Eye (tissue), 1 donor: ENCODE measurements around the gene SEMA7A.
"Not testable (repeated sequence)": the region's sequence is repeated elsewhere in the genome, so short reads cannot be mapped to it uniquely, and the experiment has no call there.

ENCODE experiments used
- DNase-seq: peaks from one replicate; pipeline ENCODE4 v3.0.0-alpha.2; 2015

The SEMA7A gene

DNA sequence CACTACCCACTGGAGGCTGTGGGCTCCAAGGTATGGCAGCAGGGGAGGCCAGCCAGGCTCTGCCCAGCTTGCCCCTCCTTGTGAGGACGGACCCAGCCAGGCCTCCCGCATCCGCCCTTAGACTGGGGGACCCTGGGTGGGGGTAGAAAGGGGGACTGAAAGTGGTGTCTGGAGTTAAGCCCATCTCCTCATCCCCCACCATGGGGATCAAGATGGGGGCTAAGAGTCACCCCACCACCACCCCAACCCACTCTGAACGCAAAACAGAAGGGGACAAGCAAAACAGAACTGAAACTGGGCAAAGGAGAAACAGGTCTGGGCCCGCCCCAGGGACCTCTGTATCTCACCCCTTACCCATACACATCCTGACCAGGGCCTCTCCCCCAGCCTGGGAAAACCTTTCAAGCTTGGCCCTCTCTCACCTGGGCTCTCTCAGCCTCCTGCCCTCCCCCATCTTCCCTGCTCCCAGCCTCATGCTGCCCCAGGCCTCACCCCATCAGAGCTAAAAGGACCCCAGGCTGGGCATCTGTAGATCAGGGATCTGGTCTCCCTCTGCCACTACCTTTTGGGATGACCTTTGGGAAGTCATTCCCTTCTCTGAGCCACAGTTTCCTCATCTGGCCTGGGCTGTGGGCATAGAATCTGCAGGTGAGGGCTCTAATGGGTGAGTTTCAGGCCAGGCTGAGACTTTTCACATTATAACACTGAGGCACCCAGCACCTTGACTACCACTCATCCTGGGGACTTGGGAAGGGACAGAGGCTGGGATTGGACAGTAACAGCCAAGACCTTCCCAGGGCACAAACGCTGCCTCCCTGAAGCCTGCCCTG lies 36.3 kb downstream of the SEMA7A start:
- no peak for DNase-seq

DNA sequence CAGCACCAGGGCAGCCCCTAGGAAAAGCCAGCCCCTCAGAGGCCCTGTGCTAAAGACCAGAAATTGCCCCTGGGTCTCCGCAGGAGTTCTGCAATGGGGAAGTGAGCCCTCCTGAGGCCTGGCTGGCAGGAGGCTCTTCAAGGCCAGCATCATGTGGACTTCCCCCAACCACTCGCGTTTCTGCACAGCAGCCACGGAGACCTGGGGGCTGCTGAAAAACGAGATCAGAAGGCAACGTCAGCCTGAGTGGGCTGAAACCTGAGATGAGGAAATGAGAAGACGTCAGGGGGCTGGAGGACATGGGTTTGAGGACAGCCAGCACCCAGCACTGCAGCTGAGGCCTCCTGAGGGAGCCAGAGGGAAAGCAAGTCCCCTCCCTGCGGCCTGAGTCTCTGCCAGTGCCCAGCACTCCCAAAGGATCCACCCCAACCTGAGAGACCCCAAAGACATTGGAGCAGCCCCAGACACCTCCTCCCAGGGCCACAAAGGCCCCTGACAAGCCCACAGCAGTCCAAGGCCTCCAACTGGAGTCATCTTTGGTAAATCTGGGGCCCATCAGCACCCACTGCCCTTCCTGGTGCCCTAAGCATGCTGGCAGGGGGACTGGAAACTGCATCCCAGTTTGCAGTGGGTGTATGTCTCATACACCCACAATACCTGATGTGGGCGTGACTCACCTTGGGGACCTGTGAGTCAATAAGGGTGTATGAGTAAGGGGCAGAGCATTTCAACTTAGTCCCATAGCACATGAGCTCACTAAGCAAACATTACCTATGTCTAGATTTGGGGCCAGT lies 37.1 kb downstream of the SEMA7A start:
- DNase-seq = no peak

DNA sequence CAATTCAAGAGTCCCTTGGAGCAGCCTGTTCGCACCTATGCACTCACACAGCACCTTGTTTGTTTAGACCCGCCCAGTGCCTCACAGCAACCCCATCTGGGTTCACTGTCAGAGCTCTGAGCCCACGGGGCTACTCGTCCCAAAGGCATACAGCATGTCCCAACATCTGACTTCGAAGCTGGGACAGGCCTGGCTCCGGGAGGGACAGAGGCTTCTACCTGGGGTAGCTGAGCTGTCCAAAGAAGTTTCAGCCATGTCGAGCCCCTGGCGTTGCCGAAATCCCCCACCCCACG lies 37.7 kb downstream of the SEMA7A start:
- no peak for DNase-seq

DNA sequence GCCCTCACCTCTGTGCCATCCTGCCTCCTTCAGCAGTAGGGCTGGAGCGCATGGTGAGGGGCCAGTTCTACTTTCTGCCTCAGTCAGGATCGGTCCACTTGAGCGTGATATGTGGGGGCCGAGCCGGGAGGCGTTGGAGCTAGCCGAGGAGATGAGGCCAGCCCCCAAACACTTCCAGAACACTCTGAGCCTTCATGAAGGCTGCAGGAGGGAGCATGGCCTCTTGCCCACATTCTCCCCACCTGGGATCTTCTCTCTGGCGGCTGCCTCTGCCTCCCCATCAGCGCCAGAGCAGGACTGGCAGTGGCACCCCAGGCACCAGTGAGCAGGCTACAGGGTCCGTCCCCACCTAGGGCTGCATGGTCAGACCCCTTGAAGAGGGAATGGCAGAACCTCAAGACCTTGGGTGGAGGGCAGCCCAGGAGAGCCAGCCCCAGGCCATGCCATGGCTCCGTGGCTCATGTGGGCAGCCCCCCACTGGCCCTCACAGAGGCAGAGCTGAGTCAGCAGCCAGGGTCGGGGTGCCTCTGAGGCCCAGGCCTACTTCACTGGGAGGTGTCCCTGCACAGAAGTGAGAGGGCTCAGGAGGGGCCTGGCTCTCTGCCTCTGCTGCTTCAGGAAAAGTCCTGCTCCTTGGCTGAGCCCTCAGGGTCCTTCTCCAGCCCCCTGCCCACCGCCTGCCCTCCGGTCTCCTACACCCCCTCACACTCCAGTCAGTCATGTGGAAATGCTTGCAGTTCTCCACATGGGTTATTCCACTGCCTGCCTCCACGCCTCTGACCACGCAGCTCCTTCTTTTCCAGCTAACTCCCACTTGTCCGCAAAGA lies 38.2 kb downstream of the SEMA7A start:
- DNase-seq = no peak

DNA sequence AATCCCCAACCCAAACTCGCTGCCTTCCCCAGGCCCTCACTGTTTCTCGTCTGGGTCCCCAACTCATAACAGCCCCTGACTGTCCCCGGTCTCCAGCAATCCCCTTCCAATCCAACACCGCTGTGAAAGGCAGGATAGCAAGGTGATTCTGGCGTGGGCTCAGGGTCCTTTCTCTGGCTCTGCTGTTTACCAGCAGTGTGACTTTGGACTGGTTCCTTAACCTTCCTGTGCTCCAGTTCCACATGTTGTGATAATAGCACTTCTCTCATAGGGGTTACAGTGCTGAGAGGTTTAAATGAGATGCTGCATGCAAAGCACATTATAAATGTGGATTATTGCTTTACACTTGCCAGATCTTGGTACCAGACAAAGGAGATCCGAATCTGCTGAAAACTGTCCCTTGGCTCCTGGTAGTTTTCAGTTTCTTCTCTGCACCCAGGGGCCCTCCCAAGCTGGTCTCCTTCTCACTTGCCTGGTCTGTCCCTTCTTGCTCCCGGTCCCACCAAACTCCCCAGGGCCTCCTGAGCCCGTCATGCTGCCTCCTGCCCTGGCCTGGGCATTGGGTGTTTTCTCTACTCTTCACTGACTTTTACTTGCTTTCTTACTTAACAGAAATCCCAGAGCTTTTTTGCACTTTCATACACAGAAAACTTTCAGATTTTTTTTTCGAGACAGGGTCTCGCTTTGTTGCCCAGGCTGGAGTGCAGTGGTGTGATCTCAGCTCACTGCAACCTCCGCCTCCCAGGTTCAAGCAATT lies 39.5 kb downstream of the SEMA7A start:
- DNase-seq = no peak

DNA sequence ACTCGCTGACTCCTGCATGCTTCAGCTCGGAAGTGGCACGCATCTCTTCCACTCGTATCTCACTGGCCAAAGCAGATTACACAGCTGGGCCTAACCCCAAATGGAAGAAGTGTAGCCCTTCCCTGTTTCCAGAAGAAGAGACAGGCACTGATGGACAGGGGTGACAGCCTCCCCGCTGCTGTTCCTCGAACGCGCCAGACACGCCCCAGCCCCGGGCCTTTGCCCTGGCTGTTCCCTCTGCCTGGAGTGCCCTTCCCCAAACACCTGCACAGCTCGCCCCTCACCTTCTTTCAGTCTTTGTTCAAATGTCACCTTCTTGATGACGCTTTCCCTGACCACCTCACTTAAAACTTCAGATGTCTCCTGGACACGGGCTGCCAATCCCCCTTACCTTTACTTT lies 40.3 kb downstream of the SEMA7A start:
- DNase-seq = no peak

DNA sequence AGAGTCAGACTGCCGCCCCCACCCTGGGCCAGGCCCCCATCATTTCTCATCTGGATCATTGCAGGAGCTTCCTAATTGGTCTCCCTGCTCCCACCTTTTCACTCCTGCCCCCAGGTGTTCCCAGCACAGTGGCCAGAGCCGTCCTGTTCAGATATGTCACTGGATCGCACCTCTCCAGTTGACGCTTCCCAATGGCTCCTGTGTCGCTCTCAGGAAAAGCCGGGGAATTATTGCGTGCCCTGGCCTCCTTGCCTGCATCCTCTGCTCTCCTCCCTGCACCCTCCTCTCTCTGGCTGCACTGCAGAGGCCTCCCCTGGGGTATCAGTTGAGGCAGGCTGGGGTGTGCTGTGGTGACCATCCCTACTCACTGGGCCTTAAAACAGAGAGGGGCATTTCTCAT lies 40.9 kb downstream of the SEMA7A start:
- DNase-seq = no peak

DNA sequence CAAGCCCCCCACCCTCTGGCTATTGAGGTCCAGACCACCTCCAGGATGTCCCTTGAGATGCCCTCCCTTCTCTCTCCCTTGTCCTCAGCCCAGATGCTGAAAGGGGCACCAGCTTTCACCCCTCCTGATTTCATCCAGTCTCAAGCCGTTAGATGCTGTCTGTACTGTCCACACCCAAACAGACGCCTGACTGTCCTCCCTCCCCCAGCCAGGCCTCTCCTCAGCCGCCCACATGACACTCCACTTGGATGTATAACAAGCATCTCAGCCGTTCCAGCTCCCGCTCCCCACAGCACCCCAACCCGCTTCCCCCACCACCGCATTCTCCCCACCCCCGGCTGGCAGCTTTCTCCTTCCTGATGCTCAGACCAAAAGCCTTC lies 41.3 kb downstream of the SEMA7A start:
- DNase-seq = peak; percentile 65

DNA sequence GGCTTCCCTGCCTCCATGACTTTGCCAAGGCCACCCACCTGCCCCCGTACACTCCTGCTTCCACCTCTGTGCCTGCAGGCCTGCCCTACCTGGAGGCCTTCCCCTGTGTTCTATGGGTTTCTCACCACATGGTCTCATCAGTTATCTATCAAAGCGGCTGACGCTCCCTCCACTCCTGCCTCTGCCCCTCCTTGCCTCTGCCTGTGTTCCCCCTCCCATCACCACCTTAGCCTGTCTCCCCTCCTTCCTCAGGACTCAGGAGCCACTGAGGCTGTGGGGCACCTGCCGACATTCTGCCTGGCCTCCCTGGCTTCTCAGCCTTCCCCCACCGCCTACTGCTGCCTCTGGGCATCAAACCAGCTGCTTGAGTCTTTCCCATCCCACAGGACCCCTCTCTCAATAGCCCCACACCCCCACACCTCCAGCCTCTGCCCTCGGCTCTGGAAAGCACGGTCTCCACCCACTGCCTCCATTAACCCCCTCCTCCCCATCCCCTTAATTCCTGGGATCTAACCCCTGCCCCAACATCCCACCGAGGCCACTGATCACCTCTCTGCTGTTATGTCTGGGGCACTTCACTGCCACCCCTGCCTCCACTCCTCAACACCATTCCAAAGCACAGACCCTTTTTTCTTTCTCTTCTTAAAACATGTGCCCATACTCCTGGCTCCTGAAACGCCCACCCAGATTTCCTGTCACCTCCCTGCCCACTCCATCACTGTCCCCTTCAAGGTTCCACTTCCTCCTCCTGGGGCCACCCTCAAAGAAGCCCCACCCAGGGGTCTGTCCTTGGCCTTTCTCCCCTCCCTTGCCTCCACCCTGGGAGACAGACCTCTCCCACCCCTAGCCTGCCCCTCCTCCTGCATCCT lies 41.9 kb downstream of the SEMA7A start:
- DNase-seq = no peak

DNA sequence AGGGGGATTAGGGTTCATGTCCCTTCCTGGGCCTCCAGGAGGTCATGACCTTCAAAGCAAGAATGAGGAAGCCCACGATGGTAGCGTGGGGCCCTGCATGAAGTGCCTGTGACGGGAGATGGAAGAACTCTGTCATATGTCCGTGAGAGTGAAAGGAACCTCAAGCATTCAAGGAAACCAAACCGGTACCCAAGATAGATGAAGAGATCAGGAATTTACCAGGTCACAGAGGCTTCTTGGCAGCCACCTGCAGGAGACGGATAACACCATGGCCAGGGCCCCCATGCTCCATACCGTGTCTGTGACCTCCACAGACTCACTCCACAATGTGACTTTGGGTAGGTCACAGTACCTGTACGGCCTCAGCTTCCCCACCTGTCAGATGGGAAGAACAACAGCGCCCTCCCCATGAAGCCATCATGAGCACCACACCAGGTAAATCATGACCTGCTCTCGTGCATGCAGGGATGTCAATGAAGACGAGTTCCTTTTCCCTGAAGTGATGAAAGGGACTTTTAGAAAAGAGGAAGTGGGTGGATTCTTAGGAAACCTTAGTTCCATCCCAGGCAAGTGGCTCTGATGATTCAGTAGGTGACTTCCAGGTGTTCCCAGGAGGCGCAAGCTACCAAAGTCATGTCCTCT lies 43.0 kb downstream of the SEMA7A start:
- no peak for DNase-seq

DNA sequence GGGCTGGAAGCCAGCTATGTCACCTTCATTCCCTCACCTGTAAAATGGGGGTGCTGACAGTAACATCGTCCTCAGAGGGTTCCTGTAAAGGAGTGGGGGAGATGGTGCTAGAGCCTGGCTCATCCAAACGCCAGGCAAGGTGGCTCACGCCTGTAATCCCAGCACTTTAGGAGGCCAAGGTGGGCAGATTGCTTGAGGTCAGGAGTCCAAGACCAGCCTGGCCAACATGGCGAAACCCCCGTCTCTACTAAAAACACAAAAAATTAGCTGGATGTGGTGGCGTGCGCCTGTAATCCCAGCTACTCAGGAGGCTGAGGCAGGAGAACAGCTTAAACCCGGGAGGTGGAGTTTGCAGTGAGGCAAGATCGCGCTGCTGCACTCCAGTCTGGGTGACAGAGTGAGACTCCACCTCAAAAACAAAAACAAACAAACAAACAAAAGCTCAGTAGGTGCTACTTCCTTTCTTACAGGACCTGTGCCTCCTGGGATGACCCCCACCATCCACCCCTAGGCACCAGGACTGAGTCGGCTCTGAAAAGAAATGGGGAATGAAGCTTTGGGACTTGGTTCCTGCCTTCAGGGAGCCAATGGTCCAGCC lies 43.6 kb downstream of the SEMA7A start:
- not testable (repeated sequence) for DNase-seq

DNA sequence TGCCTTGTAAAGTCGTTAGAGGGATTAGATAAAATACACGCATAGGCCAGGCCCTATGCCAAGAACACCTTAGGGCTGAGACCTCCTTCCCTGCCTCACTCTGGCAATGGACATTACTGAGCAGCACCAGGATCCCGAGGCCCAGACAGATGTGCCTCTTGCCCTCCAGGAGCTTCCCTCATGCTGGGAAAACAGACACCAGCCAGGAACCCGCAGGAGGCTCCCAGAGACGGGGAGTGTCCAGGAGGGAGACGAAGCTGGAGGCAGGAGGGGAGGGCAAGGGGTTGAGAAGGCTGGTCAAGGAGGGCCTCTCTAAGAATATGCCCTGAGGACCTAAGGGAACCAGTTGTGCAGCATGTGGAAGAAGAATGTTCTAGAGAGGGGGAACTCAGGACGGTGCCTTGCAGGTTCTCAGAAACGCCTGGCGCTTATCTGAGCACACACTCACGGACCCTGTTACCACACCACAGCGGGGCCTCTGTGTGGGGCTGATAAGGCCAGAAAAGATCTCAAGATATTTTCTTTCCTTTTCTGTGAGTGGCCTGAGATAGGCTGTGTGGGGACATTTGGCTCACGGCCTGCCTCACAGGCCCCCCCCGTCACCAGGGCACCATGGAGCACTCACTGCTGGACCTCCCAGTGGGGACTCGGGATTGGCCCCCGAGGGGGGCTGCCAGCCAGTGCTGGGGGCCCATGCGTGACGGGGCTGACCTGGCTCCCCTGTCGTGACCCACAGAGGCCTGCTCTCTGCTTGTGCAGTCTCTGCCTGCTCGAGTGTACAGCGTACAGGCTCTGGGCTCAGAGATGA lies 44.3 kb downstream of the SEMA7A start:
- no peak for DNase-seq

DNA sequence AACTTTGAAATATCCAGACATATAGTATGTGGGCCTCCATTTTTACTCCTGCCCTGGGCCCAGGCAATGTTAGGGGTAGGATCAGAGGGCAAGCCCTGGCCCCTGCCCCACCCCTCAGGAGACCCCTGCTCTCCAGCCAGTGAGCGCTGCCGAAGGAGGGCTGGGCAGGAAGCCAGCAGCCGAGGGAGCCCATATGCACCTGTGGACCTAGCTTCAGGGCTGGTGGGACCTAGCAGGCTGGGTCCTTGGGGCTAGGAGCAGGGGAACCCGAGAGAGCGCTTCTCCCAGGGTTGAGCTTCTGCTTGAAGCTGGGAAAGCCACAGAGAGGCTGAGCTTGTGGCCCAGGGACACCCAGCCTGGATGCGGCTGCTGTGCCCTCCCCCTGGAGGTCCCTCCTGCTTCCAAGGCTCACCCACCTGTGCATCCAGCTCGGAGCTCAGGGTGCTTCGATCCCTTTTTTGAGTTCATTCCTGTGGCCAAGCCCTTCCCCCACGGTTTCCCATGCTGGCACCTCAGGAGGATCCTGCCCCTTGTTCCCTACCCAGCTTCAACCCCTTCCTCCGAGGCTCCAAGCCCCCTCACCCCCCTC lies 45.3 kb downstream of the SEMA7A start:
- DNase-seq = no peak

DNA sequence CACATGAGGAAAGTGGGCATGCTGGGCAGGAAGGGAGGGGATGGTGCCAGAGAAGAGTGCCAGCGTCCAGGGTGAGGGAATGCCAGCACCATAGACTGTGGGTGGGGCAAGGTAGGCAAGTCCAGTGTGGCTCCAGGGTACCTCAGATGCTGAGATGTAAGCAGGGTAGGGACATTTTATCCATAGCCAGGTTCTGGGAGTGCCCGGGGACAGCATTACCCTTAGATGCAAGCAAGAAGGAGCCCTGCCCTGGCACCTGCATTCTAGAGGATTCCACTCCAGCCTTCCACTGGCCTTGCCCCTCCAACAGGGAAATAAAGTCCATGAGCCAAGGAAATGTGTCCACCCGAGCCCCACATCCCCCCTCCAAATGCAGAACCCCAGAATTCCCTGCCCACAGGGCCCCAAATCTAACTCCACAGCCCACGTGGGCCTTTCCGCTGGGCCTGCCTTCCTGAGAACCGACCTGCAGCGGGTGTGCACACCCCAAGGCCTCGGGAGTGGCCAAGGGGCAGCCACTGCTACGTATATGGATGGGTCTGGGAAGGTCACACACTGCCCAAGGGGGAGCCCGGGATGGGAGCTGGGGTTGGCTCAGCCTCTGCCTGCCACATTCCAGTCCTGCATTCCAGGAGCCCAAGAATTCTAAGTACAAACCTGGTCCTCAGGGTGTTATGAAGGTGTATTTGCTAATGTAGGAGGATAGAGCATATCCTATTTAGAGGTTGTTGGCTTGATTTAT lies 46.0 kb downstream of the SEMA7A start:
- no peak for DNase-seq

DNA sequence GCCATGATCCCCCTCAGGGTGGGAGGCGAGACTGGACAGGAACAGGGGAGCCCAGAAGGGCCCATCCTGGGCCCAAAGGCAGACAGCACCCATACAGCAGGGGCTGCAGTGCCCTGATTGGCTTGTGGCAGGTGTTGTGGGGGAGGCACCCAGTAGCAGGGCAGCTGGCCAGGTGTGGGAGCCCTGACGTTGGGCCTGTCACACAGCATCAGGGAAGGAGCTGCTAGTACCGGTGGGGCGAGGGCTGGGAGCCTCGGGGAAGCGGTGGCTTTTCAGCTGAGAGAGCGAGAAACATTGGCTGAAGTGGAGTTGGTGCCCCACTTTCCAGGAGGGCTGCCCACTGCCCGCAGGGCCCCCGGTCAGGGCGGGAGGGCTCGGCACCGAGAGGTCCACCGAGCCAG lies 46.6 kb downstream of the SEMA7A start:
- no peak for DNase-seq

DNA sequence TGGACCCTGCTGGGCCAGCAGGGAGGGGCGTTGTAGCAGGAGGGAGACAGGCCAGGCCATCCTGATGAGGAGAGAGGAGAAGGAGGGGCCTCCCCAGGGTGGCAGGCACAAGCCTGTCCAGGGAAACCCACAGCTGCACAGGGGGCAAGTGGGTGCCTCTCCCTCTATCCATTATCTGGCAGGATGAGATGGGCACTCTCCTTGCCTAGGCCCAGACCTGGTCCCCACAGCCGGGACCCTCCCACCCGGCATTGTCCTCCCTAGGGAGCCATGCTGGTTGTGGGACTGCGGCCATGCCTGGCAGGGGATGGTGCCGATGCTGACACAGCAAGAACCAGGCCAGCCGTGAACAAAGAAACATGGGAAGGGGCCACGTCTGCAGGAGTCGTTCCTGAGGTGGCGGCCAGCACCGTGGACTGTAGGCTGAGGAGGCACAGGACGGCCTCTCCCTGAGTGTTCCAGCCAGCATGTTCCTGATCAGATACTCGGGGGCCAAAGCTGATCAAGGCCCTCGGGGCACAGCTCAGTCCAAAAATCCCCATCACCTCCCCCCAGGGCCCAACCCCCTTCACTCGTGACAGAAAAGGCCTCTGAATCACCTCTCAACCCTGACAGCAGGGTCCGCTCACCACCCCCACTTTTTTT lies 47.1 kb downstream of the SEMA7A start:
- peak; percentile 40 for DNase-seq

DNA sequence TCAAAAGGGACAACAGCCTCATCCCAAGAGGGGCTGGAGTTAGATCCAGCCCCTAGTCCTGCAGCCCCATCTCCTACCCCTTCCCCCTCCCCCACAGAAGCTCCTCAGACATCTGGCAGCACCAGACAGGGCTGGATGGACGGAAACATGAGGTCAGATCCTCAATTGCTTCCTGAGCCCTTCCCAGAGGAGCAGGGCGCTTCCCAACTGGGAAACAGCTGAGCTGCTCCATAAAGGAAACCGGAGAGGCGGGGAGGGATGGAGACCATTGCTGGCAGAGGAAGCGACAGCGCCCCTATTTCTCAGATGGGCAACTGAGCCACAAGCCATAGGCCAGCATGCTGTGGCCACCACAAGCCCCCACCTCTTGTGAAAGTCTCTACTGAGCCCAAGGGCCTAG lies 48.0 kb downstream of the SEMA7A start:
- DNase-seq = no peak

DNA sequence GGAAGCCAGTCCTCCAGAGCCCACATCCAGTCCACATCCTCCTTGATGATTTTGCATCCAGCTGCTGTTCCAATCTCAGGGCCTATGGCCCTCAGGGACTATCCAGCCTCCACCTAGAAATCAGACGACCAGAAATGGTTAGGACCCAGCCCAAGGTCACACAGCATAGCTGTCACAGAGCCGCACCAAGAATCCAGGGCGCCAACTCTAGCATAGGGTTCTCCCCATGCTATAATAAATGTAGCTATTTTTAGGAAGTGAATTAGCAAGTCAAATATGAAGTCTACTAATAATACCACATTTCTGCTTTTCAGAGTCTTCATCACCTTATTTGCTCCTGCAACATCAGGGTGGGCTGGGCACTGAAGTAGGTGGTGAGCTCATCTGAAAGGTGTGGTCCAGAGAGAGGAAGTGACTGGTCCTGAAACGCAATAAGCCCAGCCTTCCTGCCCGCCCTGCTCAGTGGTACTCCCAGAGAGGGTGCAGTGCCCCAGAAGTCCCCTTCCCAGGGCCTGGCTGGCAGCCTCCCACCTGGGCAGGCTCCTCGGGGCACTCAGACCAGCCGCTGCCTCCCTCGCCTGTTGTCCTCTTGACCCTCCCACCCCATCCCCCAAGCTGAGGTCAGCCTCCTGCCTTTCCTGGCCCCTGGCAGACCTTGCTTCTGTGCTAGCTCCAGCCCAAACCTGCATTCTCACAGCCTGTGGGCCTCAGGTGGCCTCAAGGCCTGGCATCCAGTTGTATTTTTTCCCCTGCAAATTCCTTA lies 48.7 kb downstream of the SEMA7A start:
- DNase-seq = no peak
